Endodermal cell (in vitro differentiated cells): ENCODE data around the gene C6orf120. TPM values are rescaled to one million over a fixed set of nuclear protein-coding genes. Genes with fewer than 3 reads are reported as not detected.
A peak's percentile ranks its signal among the peaks of the same experiment; 100 is the strongest.
"Not testable (repeated sequence)": the region's sequence is repeated elsewhere in the genome, so short reads cannot be mapped to it uniquely, and the experiment has no call there.

Experiments used
- DNase-seq: peaks from one replicate; pipeline ENCODE4 v3.0.0-alpha.2; 2017
- H3K27ac ChIP-seq: 2 replicates; pipeline ENCODE4 v1.5.1; 2013; ENCODE audit warnings: mild to moderate bottlenecking, low read depth, low read length, moderate library complexity
- H3K27me3 ChIP-seq: 2 replicates; pipeline ENCODE4 v1.6.1; 2013; ENCODE audit warnings: mild to moderate bottlenecking, low read length, moderate library complexity; ENCODE audit not compliant: insufficient read depth, control insufficient read depth, poor library complexity, severe bottlenecking
- H3K36me3 ChIP-seq: 2 replicates; pipeline ENCODE4 v1.7.0; 2013; ENCODE audit warnings: mild to moderate bottlenecking, low read length, moderate library complexity; ENCODE audit not compliant: control insufficient read depth, insufficient read depth
- H3K4me1 ChIP-seq: one replicate; pipeline ENCODE4 v1.7.0; 2013; ENCODE audit warnings: low read length; ENCODE audit not compliant: control insufficient read depth, insufficient read depth
- H3K4me3 ChIP-seq: 2 replicates; pipeline ENCODE4 v1.5.1; 2013; ENCODE audit warnings: mild to moderate bottlenecking, low read length, moderate library complexity
- H3K9ac ChIP-seq: 2 replicates; pipeline ENCODE4 v1.6.1; 2013; ENCODE audit warnings: mild to moderate bottlenecking, low read length, moderate library complexity; ENCODE audit not compliant: poor library complexity, severe bottlenecking; ENCODE audit errors: extremely low read depth
- H3K9me3 ChIP-seq: 2 replicates; pipeline ENCODE4 v1.6.1; 2013; ENCODE audit warnings: mild to moderate bottlenecking, low read length, moderate library complexity; ENCODE audit not compliant: control insufficient read depth
- H3K27ac Mint-ChIP-seq: 2 replicates; pipeline ENCODE4 v1.8.0; 2020; ENCODE audit warnings: mixed read lengths
- H3K27me3 Mint-ChIP-seq: 2 replicates; pipeline ENCODE4 v1.8.0; 2021; ENCODE audit warnings: mild to moderate bottlenecking, mixed read lengths; ENCODE audit not compliant: insufficient read depth
- H3K36me3 Mint-ChIP-seq: 2 replicates; pipeline ENCODE4 v1.8.0; 2020; ENCODE audit warnings: low read depth, mixed read lengths
- H3K4me1 Mint-ChIP-seq: 2 replicates; pipeline ENCODE4 v1.8.0; 2020; ENCODE audit warnings: mixed read lengths
- H3K4me3 Mint-ChIP-seq: 2 replicates; pipeline ENCODE4 v1.8.0; 2020; ENCODE audit warnings: mild to moderate bottlenecking, moderate library complexity, mixed read lengths
- H3K9me3 Mint-ChIP-seq: 2 replicates; pipeline ENCODE4 v1.8.0; 2020; ENCODE audit warnings: mild to moderate bottlenecking, mixed read lengths
- CTCF ChIP-seq: fragments of 200-600 bp; sonication (generic); conservative IDR thresholded peaks from 2 replicates; pipeline ENCODE4 v1.5.0; 2021; ENCODE audit warnings: antibody characterized with exemption, mild to moderate bottlenecking
- WGBS, 2 experiments: methylation state at CpG; one replicate each; pipeline versions ENCODE4 v1.1.5 to v1.1.7; 2013; ENCODE audit warnings: missing lambda C conversion rate in 2 of 2, mixed read lengths in 1 of 2; ENCODE audit not compliant: insufficient coverage in 1 of 2, insufficient read length in 1 of 2; 5-methylcytosine and 5-hydroxymethylcytosine counted together
- total RNA-seq, 2 donors: library from RNA; stranded (reverse); fragmentation: NEBNext Ultra II Directional in 1 of 2; extraction: Animal tissue kit (Norgen Biotek cat#: 25700) in 1 of 2; gene quantifications; 2 replicates in 1 of 2; 3 replicates in 1 of 2; pipeline ENCODE4 v1.2.1, GENCODE V29; 2021

The C6orf120 gene
- total RNA-seq, 2 donors from 2014 or later = 24.0 to 29.7 TPM

- TF ChIP-seq CTCF = no peak
- 97 to 98% methylated on average over 5 of the region's 5 CpGs for WGBS, 2 experiments
- H3K27ac ChIP-seq = no peak overlapping the region
- H3K27ac Mint-ChIP-seq = no peak overlapping the region
- H3K27me3 Mint-ChIP-seq = no peaks in the 10 kb centered on the region
- H3K4me3 ChIP-seq = peak overlapping the region; percentile 36
- H3K4me1 Mint-ChIP-seq = peaks cover 2% of the 10 kb centered on the region
- no peak overlapping the region for H3K4me3 Mint-ChIP-seq
- H3K9me3 ChIP-seq = peaks cover 76% of the 10 kb centered on the region
- peaks cover 8% of the 10 kb centered on the region for H3K4me1 ChIP-seq
- peaks cover 77% of the 10 kb centered on the region for H3K36me3 ChIP-seq
- DNase-seq = no peak
- H3K9me3 Mint-ChIP-seq = peaks cover 52% of the 10 kb centered on the region
- no peaks in the 10 kb centered on the region for H3K27me3 ChIP-seq
- no peak overlapping the region for H3K9ac ChIP-seq
- peaks cover 80% of the 10 kb centered on the region for H3K36me3 Mint-ChIP-seq
Observed at GRCh38 chr6:169695131-169695530, 6.8 kb upstream of the C6orf120 start.

GRCh38 chr6:169697115-169697514, 4.8 kb upstream of the C6orf120 start:
- H3K27ac Mint-ChIP-seq = not testable (repeated sequence)
- H3K36me3 Mint-ChIP-seq = peaks cover 65% of the 10 kb centered on the region
- WGBS, 2 experiments = 83 to 86% methylated on average over 7 to 10 of the region's 10 CpGs

DNA sequence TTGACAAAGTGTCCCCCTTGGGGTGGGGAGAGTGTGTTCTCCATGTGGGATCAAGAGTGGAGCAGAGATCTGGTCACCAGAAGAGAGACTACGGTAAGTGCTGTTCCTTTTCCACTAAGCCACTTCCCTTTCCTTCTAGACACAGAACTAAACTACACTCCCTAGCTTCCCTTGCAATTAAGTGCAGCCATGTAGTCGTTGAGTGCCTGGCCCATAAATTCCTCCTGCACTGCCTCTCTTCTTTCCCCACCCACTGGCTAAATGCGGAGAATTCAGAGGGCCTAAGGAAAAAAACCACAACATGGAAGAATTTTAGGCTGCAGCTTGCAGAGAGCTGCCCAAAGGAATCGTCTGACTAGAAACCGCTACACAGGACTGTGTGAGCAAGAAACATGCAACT, 1.6 kb upstream of the C6orf120 start:
- H3K4me3 Mint-ChIP-seq = peak overlapping the region; percentile 91
- Histone ChIP-seq H3K4me3 (peak overlapping the region; percentile 95), H3K27ac (no peak overlapping the region), H3K36me3 (peaks cover 64% of the 10 kb centered on the region), H3K4me1 (peaks cover 11% of the 10 kb centered on the region), H3K27me3 (no peaks in the 10 kb centered on the region), H3K9me3 (peaks cover 30% of the 10 kb centered on the region), H3K9ac (peak overlapping the region; percentile 24)
- peak overlapping the region; percentile 32 for H3K27ac Mint-ChIP-seq
- H3K9me3 Mint-ChIP-seq = peaks cover 20% of the 10 kb centered on the region
- 68 to 78% methylated on average over 1 to 5 of the region's 5 CpGs for WGBS, 2 experiments
- no peak for DNase-seq
- TF ChIP-seq CTCF = no peak
- H3K4me1 Mint-ChIP-seq = peaks cover 28% of the 10 kb centered on the region
- peaks cover 44% of the 10 kb centered on the region for H3K36me3 Mint-ChIP-seq
- no peaks in the 10 kb centered on the region for H3K27me3 Mint-ChIP-seq

More at GRCh38 chr6:169697115-169697514, 4.8 kb upstream of the C6orf120 start:
- not testable (repeated sequence) for H3K4me3 ChIP-seq, H3K27me3 Mint-ChIP-seq, H3K4me1 Mint-ChIP-seq, H3K4me3 Mint-ChIP-seq, H3K27me3 ChIP-seq, H3K27ac ChIP-seq, H3K9ac ChIP-seq
- H3K9me3 ChIP-seq = peaks cover 62% of the 10 kb centered on the region
- H3K4me1 ChIP-seq = peaks cover 11% of the 10 kb centered on the region
- peak; percentile 84 for DNase-seq
- TF ChIP-seq CTCF = peak; percentile 77
- H3K36me3 ChIP-seq = peaks cover 65% of the 10 kb centered on the region
- H3K9me3 Mint-ChIP-seq = peaks cover 39% of the 10 kb centered on the region
